IMR-90 (cell line): ENCODE measurements around the gene FXYD5. TPM values are rescaled to one million over a fixed set of nuclear protein-coding genes. Genes with fewer than 3 reads are reported as not detected.

Experiments used
- ATAC-seq: fragments of 200-7000 bp; cut with Tn5 transposase; 2 replicates; pipeline ENCODE4 v1.9.1; 2020; ENCODE audit warnings: low read depth, mild to moderate bottlenecking, moderate library complexity
- BruUV-seq: library from RNA; stranded (reverse); fragments of 400-500 nt; replicated peaks from 2 replicates; lab custom pipeline; 2021; lab: Mats Ljungman, UMichigan
- CTCF ChIA-PET: fragments of 300-600 bp; formaldehyde crosslinking; extraction: SDS; loops from one replicate; lab custom pipeline; 2021; ENCODE audit warnings: antibody characterized with exemption; lab: Yijun Ruan, JAX
- POLR2A ChIA-PET: fragments of 300-600 bp; sonication (Branson Sonifier 250); formaldehyde crosslinking; loops from one replicate; lab custom pipeline; 2022; ENCODE audit warnings: antibody characterized with exemption; ENCODE audit not compliant: unreplicated experiment; lab: Charles Lee
- DNase-seq: peaks from one replicate; pipeline ENCODE4 v3.0.0; 2013
- H2AFZ ChIP-seq: replicated peaks from 2 replicates; pipeline ENCODE3; 2013; ENCODE audit warnings: low read length, mild to moderate bottlenecking; ENCODE audit not compliant: poor library complexity
- H2AK5ac ChIP-seq: 2 replicates; pipeline ENCODE4 v1.6.1; 2013; ENCODE audit warnings: low read depth, low read length, inconsistent platforms
- H2AK9ac ChIP-seq: replicated peaks from 2 replicates; pipeline ENCODE3; 2013; ENCODE audit warnings: mild to moderate bottlenecking, low read depth, low read length, moderate library complexity; ENCODE audit not compliant: poor library complexity
- H2BK120ac ChIP-seq: 2 replicates; pipeline ENCODE4 v1.6.1; 2013; ENCODE audit warnings: low read depth, low read length, inconsistent platforms
- H2BK15ac ChIP-seq: 3 replicates; pipeline ENCODE4 v1.6.1; 2013; ENCODE audit warnings: low read depth, low read length, inconsistent platforms
- H2BK20ac ChIP-seq: 2 replicates; pipeline ENCODE4 v1.6.1; 2013; ENCODE audit warnings: low read depth, mild to moderate bottlenecking, inconsistent platforms, low read length, moderate library complexity
- H2BK5ac ChIP-seq: 2 replicates; pipeline ENCODE4 v1.6.1; 2013; ENCODE audit warnings: mild to moderate bottlenecking, low read depth, low read length, inconsistent platforms; ENCODE audit not compliant: poor library complexity, severe bottlenecking
- H3K14ac ChIP-seq: replicated peaks from 2 replicates; pipeline ENCODE4 v1.6.1; 2013; ENCODE audit warnings: low read depth, low read length, inconsistent platforms
- H3K18ac ChIP-seq: 2 replicates; pipeline ENCODE4 v1.6.1; 2013; ENCODE audit warnings: low read depth, low read length, control low read depth
- H3K23ac ChIP-seq: 2 replicates; pipeline ENCODE4 v1.6.1; 2013; ENCODE audit warnings: low read depth, low read length, inconsistent platforms
- H3K27ac ChIP-seq: 2 replicates; pipeline ENCODE4 v1.5.1; 2013; ENCODE audit warnings: mild to moderate bottlenecking, control low read depth, low read length; ENCODE audit not compliant: insufficient read depth
- H3K27me3 ChIP-seq: 2 replicates; pipeline ENCODE4 v1.6.1; 2013; ENCODE audit warnings: low read length; ENCODE audit not compliant: control insufficient read depth, insufficient read depth
- H3K36me3 ChIP-seq: 2 replicates; pipeline ENCODE4 v1.6.1; 2013; ENCODE audit warnings: low read length, mixed read lengths; ENCODE audit not compliant: control insufficient read depth, insufficient read depth
- H3K4ac ChIP-seq: 2 replicates; pipeline ENCODE4 v1.6.1; 2013; ENCODE audit warnings: low read depth, low read length, inconsistent platforms
- H3K4me1 ChIP-seq: 2 replicates; pipeline ENCODE4 v1.6.1; 2013; ENCODE audit warnings: low read length, mixed read lengths; ENCODE audit not compliant: control insufficient read depth, insufficient read depth
- H3K4me2 ChIP-seq: 2 replicates; pipeline ENCODE4 v1.6.1; 2013; ENCODE audit warnings: low read depth, mild to moderate bottlenecking, control low read depth, low read length, moderate library complexity
- H3K4me3 ChIP-seq: 2 replicates; pipeline ENCODE4 v1.5.1; 2013; ENCODE audit warnings: low read depth, mild to moderate bottlenecking, control low read depth, low read length, moderate library complexity; ENCODE audit not compliant: insufficient read depth
- H3K56ac ChIP-seq: 2 replicates; pipeline ENCODE4 v1.6.1; 2013; ENCODE audit warnings: low read length, inconsistent platforms; ENCODE audit not compliant: insufficient read depth; ENCODE audit errors: extremely low read depth
- H3K79me1 ChIP-seq, 2 experiments: 2 replicates each; pipeline ENCODE4 v1.6.1; 2013; ENCODE audit warnings: low read length in 2 of 2, inconsistent platforms in 1 of 2, low read depth in 1 of 2
- H3K9ac ChIP-seq: 2 replicates; pipeline ENCODE4 v1.6.1; 2013; ENCODE audit warnings: low read depth, low read length, control low read depth
- H3K9me1 ChIP-seq: 2 replicates; pipeline ENCODE4 v1.6.1; 2013; ENCODE audit warnings: low read length, inconsistent platforms; ENCODE audit not compliant: insufficient read depth
- H3K9me3 ChIP-seq: 2 replicates; pipeline ENCODE4 v1.6.1; 2013; ENCODE audit warnings: low read length; ENCODE audit not compliant: control insufficient read depth, insufficient read depth
- H4K20me1 ChIP-seq: 2 replicates; pipeline ENCODE4 v1.6.1; 2013; ENCODE audit warnings: low read length, inconsistent platforms; ENCODE audit not compliant: insufficient read depth
- H4K5ac ChIP-seq: 2 replicates; pipeline ENCODE4 v1.6.1; 2013; ENCODE audit warnings: mild to moderate bottlenecking, low read depth, low read length, control low read depth
- H4K8ac ChIP-seq, 2 experiments: 2 replicates each; pipeline ENCODE4 v1.6.1; 2013; ENCODE audit warnings: low read depth in 2 of 2, low read length in 2 of 2, control low read depth in 1 of 2, inconsistent platforms in 1 of 2
- H4K91ac ChIP-seq: 2 replicates; pipeline ENCODE4 v1.6.1; 2013; ENCODE audit warnings: low read depth, low read length, inconsistent platforms; ENCODE audit not compliant: insufficient read depth
- MAFK ChIP-seq: IDR thresholded peaks from 2 replicates; pipeline ENCODE4 v1.6.1; 2012; ENCODE audit warnings: low read depth, low read length, improper control_type of control experiment
- WGBS, 2 experiments: methylation state at CpG; one replicate each; pipeline versions ENCODE4 v1.1.5 to v1.1.7; 2013; ENCODE audit warnings: missing lambda C conversion rate in 2 of 2; ENCODE audit not compliant: insufficient read length in 1 of 2; ENCODE audit errors: extremely low coverage in 2 of 2; 5-methylcytosine and 5-hydroxymethylcytosine counted together
- dilution Hi-C: fragments of 300-500 bp; cut with HindIII; formaldehyde crosslinking; loops from one replicate; pipeline ENCODE4 v1.14.3; 2018; ENCODE audit warnings: low sequenced_read_pairs; ENCODE audit not compliant: unreplicated experiment
- in situ Hi-C: fragments of 300-500 bp; cut with MboI; formaldehyde crosslinking; loops from 3 replicates; pipeline ENCODE4 v1.14.3; 2019; ENCODE audit warnings: low sequenced_read_pairs, inconsistent platforms, mixed read lengths
- intact Hi-C: fragments of 100-400 bp; cut with micrococcal nuclease; formaldehyde crosslinking; loops from 2 replicates; pipeline ENCODE4 v1.10.0; 2022
- polyA plus RNA-seq, 3 experiments: library from polyadenylated mRNA; depleted of rRNA; stranded (reverse); fragments of >200 nt; gene quantifications; 2 replicates each; pipeline ENCODE4 v1.2.3, GENCODE V29; 2012; ENCODE audit warnings: low replicate concordance in 1 of 3
- total RNA-seq: library from RNA; depleted of rRNA; stranded (reverse); fragments of >200 nt; gene quantifications from 2 replicates; pipeline ENCODE4 v1.2.3, GENCODE V29; 2012
- TF ChIP-seq, protein P1 (sequence below): fragments of 150-350 bp; IDR thresholded peaks from 2 replicates; pipeline ENCODE4 v1.6.1; 2017; ENCODE audit warnings: mild to moderate bottlenecking, antibody characterized with exemption, low read length, low read depth

FXYD5 gene
- total and polyA plus RNA-seq, 2 of the 4 experiments (the other 2 are of a cell fraction) = 53.6 to 245 TPM

DNA sequence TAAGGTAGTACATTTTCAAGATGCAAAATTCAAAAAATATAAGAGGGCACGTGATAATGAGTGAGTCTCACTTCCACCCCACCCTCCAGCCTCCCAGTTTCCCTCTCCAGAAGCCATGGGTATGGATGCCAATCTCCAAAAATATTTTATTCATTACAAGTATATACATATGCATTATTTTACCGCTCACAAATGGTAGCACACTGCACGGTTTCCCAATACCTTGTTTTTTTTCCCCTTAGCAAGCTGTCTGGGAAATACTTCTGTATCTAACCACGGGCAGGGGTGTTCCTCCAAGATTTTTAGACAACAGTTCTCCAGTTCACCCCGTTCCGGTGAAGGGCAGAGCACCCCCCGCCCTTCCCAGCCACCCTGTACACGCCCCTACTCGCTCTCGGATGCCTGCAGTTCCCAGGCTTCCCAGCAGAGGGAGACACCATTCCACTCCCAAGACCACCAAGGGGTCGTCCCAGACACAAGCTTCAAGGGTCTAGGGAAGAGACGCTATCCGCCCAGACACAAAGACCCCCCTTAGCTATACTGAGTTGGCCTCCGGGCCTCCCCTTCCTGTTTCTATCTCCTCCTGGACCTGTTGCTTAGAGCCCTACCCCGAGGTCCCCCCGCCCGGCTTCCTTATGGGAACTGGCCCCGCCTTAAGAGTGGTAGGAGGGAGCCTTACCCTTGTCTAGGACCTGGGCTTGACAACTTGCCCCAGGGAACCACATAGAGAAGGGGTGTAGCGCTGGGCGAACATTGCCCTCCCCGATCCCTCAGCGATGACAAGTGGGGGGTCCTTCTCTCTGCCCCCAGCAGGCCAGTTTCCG lies 40.0 kb upstream of the FXYD5 start (continued):
- TF ChIP-seq, protein P1, sequence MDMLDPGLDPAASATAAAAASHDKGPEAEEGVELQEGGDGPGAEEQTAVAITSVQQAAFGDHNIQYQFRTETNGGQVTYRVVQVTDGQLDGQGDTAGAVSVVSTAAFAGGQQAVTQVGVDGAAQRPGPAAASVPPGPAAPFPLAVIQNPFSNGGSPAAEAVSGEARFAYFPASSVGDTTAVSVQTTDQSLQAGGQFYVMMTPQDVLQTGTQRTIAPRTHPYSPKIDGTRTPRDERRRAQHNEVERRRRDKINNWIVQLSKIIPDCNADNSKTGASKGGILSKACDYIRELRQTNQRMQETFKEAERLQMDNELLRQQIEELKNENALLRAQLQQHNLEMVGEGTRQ = no peak

DNA sequence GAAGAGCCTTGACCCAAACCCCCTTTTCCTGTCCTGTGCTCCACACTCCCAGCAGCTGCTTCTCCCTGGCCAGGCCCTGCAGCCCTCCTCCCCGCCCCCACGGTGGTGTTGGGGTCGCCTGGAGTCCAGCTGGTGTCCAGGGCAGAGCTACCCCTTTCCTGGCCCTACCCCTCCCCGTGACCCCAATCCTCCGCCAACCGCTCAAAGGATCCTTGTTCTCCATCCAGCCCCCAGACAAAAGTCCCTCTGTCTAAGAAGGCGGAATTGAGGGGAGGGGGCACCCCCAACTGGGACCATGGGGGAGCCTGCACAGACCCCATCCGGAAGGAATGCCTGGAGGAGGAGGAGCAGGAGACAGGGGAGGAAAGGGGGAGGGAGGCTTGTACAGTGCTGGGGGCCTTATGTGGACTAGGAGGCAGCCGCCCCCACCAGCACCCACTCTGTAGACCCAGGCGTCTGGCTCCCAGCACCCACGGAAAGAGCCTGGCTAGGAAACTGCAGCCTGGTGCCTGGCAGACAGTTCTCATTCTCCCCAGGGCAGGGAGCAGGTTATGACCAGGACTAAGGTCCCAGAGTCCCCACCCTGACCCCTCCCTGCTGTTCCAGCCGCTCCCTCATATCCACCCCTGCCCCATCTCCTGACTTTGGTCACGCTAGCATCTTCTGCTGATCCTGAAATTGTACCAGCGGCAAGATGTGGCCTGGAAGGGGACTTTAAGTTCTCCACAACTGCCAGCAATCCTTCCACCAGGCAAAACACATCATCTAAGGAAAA lies 39.2 kb upstream of the FXYD5 start, which contains the start of gene FXYD3:
Gene FXYD3, plus strand, starts transcription at position 647 of the 775 bp plus-strand sequence. CDS start 3,554 bp downstream, outside the sequence.
- Histone ChIP-seq H3K23ac (no peak within 1 kb of the TSS), H3K56ac (no peak within 1 kb of the TSS), H3K36me3 (no peaks in the 10 kb centered on the region), H3K4ac (no peak within 1 kb of the TSS), H4K91ac (no peak within 1 kb of the TSS), H3K18ac (no peak within 1 kb of the TSS), H2BK120ac (no peak within 1 kb of the TSS), H4K20me1 (no peaks in the 10 kb centered on the region), H2AK5ac (no peak within 1 kb of the TSS), H3K4me2 (peak within 1 kb of the TSS; percentile 49; the same call in 1 of the 2 replicates), H3K4me3 (peak within 1 kb of the TSS; percentile 1; the same call in 1 of the 2 replicates), H3K79me1 (no peaks in the 10 kb centered on the region), H2BK20ac (no peak within 1 kb of the TSS), H3K9me3 (no peaks in the 10 kb centered on the region), H3K27me3 (peaks cover 26% of the 10 kb centered on the region), H2AK9ac (peak within 1 kb of the TSS; percentile 7), H3K9ac (no peak within 1 kb of the TSS), H4K5ac (no peak within 1 kb of the TSS), H3K9me1 (no peaks in the 10 kb centered on the region), H3K27ac (no peak within 1 kb of the TSS), H2AFZ (peak within 1 kb of the TSS; percentile 75), H4K8ac (no peak within 1 kb of the TSS), H2BK5ac (no peak within 1 kb of the TSS), H2BK15ac (no peak within 1 kb of the TSS), H3K14ac (no peak within 1 kb of the TSS), H3K4me1 (no peaks in the 10 kb centered on the region)
- ATAC-seq = no peak
- in situ Hi-C loops = no loop called here
- POLR2A ChIA-PET = no interaction called here
- dilution Hi-C loops = no loop called here
- WGBS, 2 experiments = no CpG with 5 or more reads among the region's 14 CpGs
- intact Hi-C loops = no loop called here
- no peak for DNase-seq
- BruUV-seq = no TSS peak
- CTCF ChIA-PET = interaction anchor here (0.7 to 1.2 kb wide), 5 partner anchors 9 to 71 kb away, joined by 3 to 5 read pairs (median 3); no protein-coding TSS in a partner anchor
- TF ChIP-seq MAFK = no peak
